WTC11 (cell line): ENCODE results near the gene NAT8L. TPM values are rescaled to one million over a fixed set of nuclear protein-coding genes. Genes with fewer than 3 reads are reported as not detected.

ENCODE experiments used
- ATAC-seq: fragments of 200-7000 bp; cut with Tn5 transposase; 2 replicates; pipeline ENCODE4 v1.10.0; 2021; ENCODE audit warnings: mild to moderate bottlenecking, moderate library complexity
- CTCF ChIA-PET: fragments of 300-600 bp; sonication (Branson Sonifier 250); formaldehyde crosslinking; loops from one replicate; lab custom pipeline; 2021; ENCODE audit warnings: antibody characterized with exemption; lab: Charles Lee
- POLR2A ChIA-PET: fragments of 350-600 bp; sonication (Branson Sonifier 250); formaldehyde crosslinking; loops from one replicate; lab custom pipeline; 2021; ENCODE audit warnings: antibody characterized with exemption; lab: Charles Lee
- DNase-seq: peaks from one replicate; pipeline ENCODE4 v3.0.0; 2021; ENCODE audit warnings: low spot score
- H3K27ac Mint-ChIP-seq: 2 replicates; pipeline ENCODE4 v1.8.0; 2021; ENCODE audit warnings: mixed read lengths
- H3K27me3 Mint-ChIP-seq: 2 replicates; pipeline ENCODE4 v1.8.0; 2021; ENCODE audit warnings: low read depth, mild to moderate bottlenecking, moderate library complexity, mixed read lengths
- H3K36me3 Mint-ChIP-seq: 2 replicates; pipeline ENCODE4 v1.8.0; 2021; ENCODE audit warnings: mixed read lengths
- H3K4me1 Mint-ChIP-seq: 2 replicates; pipeline ENCODE4 v1.8.0; 2022; ENCODE audit warnings: mixed read lengths
- H3K4me3 Mint-ChIP-seq: 2 replicates; pipeline ENCODE4 v1.8.0; 2021; ENCODE audit warnings: mild to moderate bottlenecking, moderate library complexity, mixed read lengths
- H3K9me3 Mint-ChIP-seq: 2 replicates; pipeline ENCODE4 v1.8.0; 2021; ENCODE audit warnings: mixed read lengths
- AR ChIP-seq: fragments of 250-450 bp; sonication (Bioruptor Pico); IDR thresholded peaks from 2 replicates; pipeline ENCODE4 v1.9.0; 2021; ENCODE audit warnings: mild to moderate bottlenecking
- ATF1 ChIP-seq: sonication (generic); formaldehyde crosslinking; IDR thresholded peaks from 2 replicates; pipeline ENCODE4 v1.8.1; 2023; ENCODE audit warnings: mild to moderate bottlenecking, moderate library complexity, missing genetic modification reagents
- CREB1 ChIP-seq: sonication (generic); formaldehyde crosslinking; IDR thresholded peaks from 2 replicates; pipeline ENCODE4 v1.8.0; 2023; ENCODE audit warnings: mild to moderate bottlenecking, missing genetic modification reagents
- E2F1 ChIP-seq: sonication (generic); formaldehyde crosslinking; IDR thresholded peaks from 2 replicates; pipeline ENCODE4 v1.8.0; 2022; ENCODE audit warnings: mild to moderate bottlenecking, missing genetic modification reagents
- EMX1 ChIP-seq: fragments of 250-450 bp; sonication (Bioruptor Pico); IDR thresholded peaks from 2 replicates; pipeline ENCODE4 v1.8.0; 2021; ENCODE audit warnings: mild to moderate bottlenecking
- FOXJ3 ChIP-seq: sonication (generic); formaldehyde crosslinking; IDR thresholded peaks from 2 replicates; pipeline ENCODE4 v1.9.0; 2021; ENCODE audit warnings: missing genetic modification reagents, mild to moderate bottlenecking, borderline replicate concordance
- GABPB1 ChIP-seq: sonication (generic); formaldehyde crosslinking; IDR thresholded peaks from 2 replicates; pipeline ENCODE4 v1.8.1; 2023; ENCODE audit warnings: mild to moderate bottlenecking, missing genetic modification reagents
- MLX ChIP-seq: sonication (generic); formaldehyde crosslinking; IDR thresholded peaks from 2 replicates; pipeline ENCODE4 v1.8.1; 2023; ENCODE audit warnings: mild to moderate bottlenecking, missing genetic modification reagents, moderate library complexity
- NFATC4 ChIP-seq: fragments of 250-450 bp; sonication (Bioruptor Pico); IDR thresholded peaks from 2 replicates; pipeline ENCODE4 v1.9.0; 2021; ENCODE audit warnings: mild to moderate bottlenecking
- NR3C1 ChIP-seq: sonication (generic); formaldehyde crosslinking; conservative IDR thresholded peaks from 2 replicates; pipeline ENCODE4 v1.8.1; 2023; ENCODE audit warnings: low read depth, mild to moderate bottlenecking, missing genetic modification reagents
- SP1 ChIP-seq: sonication (generic); formaldehyde crosslinking; conservative IDR thresholded peaks from 2 replicates; pipeline ENCODE4 v1.8.1; 2022; ENCODE audit warnings: missing genetic modification reagents
- STAT6 ChIP-seq: sonication (generic); formaldehyde crosslinking; conservative IDR thresholded peaks from 2 replicates; pipeline ENCODE4 v1.8.1; 2023; ENCODE audit warnings: mild to moderate bottlenecking, low read depth, missing genetic modification reagents, moderate library complexity
- ZNF396 ChIP-seq: fragments of 250-450 bp; sonication (Bioruptor Pico); IDR thresholded peaks from 2 replicates; pipeline ENCODE4 v1.8.0; 2021; ENCODE audit warnings: mild to moderate bottlenecking, moderate library complexity, borderline replicate concordance
- ZNF423 ChIP-seq: fragments of 250-450 bp; sonication (Bioruptor Pico); IDR thresholded peaks from 2 replicates; pipeline ENCODE4 v2.1.2; 2022; ENCODE audit warnings: mild to moderate bottlenecking, moderate library complexity
- ZNF512 ChIP-seq: sonication (generic); formaldehyde crosslinking; IDR thresholded peaks from 2 replicates; pipeline ENCODE4 v1.8.1; 2022; ENCODE audit warnings: missing genetic modification reagents, borderline replicate concordance
- total RNA-seq: library from RNA; stranded (reverse); gene quantifications from 3 replicates; pipeline ENCODE4 v1.2.3, GENCODE V29; 2021

Gene NAT8L
- total RNA-seq, 1 experiment from 2014 or later = 20.0 TPM

- Mint-ChIP-seq H3K4me3 (no peak overlapping the region), H3K36me3 (no peaks in the 10 kb centered on the region), H3K4me1 (peaks cover 13% of the 10 kb centered on the region), H3K27me3 (peaks cover 28% of the 10 kb centered on the region)
- no peak for ATAC-seq
- ChIA-PET CTCF (no interaction called here), POLR2A (no interaction called here)
- no peak for DNase-seq
- TF ChIP-seq NFATC4 (no peak), ZNF423 (CRISPR knock-in tag) (no peak), AR (CRISPR knock-in tag) (no peak), ATF1 (CRISPR knock-in tag) (no peak), FOXJ3 (CRISPR knock-in tag) (no peak), GABPB1 (CRISPR knock-in tag) (no peak), MLX (CRISPR knock-in tag) (no peak), EMX1 (CRISPR knock-in tag) (no peak), CREB1 (no peak), ZNF396 (CRISPR knock-in tag) (no peak)
- TF ChIP-seq, all 79 proteins: peak for 0
- H3K27ac Mint-ChIP-seq = no peak overlapping the region
- H3K9me3 Mint-ChIP-seq = no peaks in the 10 kb centered on the region
These were observed 9.7 kb upstream of the NAT8L start for GRCh38 chr4:2049381-2049780.

GRCh38 chr4:2049811-2050210 is 9.3 kb upstream of the NAT8L start:
- no peak for ATAC-seq
- CTCF ChIA-PET = interaction anchor here (1.1 kb wide), 1 partner anchor 10 kb away, joined by 3 read pairs; no protein-coding TSS in a partner anchor

More at GRCh38 chr4:2049811-2050210, 9.3 kb upstream of the NAT8L start:
- Mint-ChIP-seq H3K36me3 (no peaks in the 10 kb centered on the region), H3K4me1 (peaks cover 13% of the 10 kb centered on the region), H3K27ac (no peak overlapping the region), H3K27me3 (peaks cover 24% of the 10 kb centered on the region), H3K9me3 (no peaks in the 10 kb centered on the region), H3K4me3 (no peak overlapping the region)
- POLR2A ChIA-PET = no interaction called here
- TF ChIP-seq NR3C1 (CRISPR knock-in tag) (no peak), STAT6 (CRISPR knock-in tag) (no peak), SP1 (CRISPR knock-in tag) (no peak), E2F1 (CRISPR knock-in tag) (no peak), ZNF512 (CRISPR knock-in tag) (no peak)
- no peak for DNase-seq
